HepG2 (cell line): ENCODE results near the gene EIF3L. TPM values are rescaled to one million over a fixed set of nuclear protein-coding genes. Genes with fewer than 3 reads are reported as not detected.
A peak's percentile ranks its signal among the peaks of the same experiment; 100 is the strongest.

ENCODE experiments used
- CREM ChIP-seq, 2 experiments: sonication (generic) in 1 of 2; formaldehyde crosslinking in 1 of 2; IDR thresholded peaks; 2 replicates each; pipeline versions ENCODE4 v1.4.0 to v1.6.1; 2016 to 2020; ENCODE audit warnings: antibody characterized with exemption in 1 of 2, mild to moderate bottlenecking in 1 of 2, missing genetic modification reagents in 1 of 2
- FOXP4 ChIP-seq: sonication (generic); formaldehyde crosslinking; IDR thresholded peaks from 2 replicates; pipeline ENCODE4 v1.4.0; 2020; ENCODE audit warnings: missing genetic modification reagents
- KLF11 ChIP-seq: IDR thresholded peaks from 2 replicates; pipeline ENCODE4 v1.6.1; 2016; ENCODE audit warnings: missing compliant biosample characterization
- MAF1 ChIP-seq: sonication (generic); formaldehyde crosslinking; IDR thresholded peaks from 2 replicates; pipeline ENCODE4 v1.5.0; 2020; ENCODE audit warnings: missing genetic modification reagents, borderline replicate concordance
- NCOA5 ChIP-seq: sonication (generic); formaldehyde crosslinking; IDR thresholded peaks from 2 replicates; pipeline ENCODE4 v1.4.0; 2020; ENCODE audit warnings: missing genetic modification reagents
- TFDP1 ChIP-seq: IDR thresholded peaks from 2 replicates; pipeline ENCODE4 v1.6.1; 2016; ENCODE audit warnings: missing compliant biosample characterization, missing genetic modification reagents, borderline replicate concordance
- USF2 ChIP-seq, 2 experiments: sonication (generic) in 1 of 2; formaldehyde crosslinking in 1 of 2; IDR thresholded peaks; 2 replicates each; pipeline versions ENCODE4 v1.5.1 to v1.6.1; 2011 to 2020; ENCODE audit warnings: borderline replicate concordance in 1 of 2, low read depth in 1 of 2, low read length in 1 of 2, mild to moderate bottlenecking in 1 of 2, missing genetic modification reagents in 1 of 2, moderate library complexity in 1 of 2
- ZKSCAN8 ChIP-seq: IDR thresholded peaks from 2 replicates; pipeline ENCODE4 v1.6.1; 2016; ENCODE audit warnings: borderline replicate concordance, missing genetic modification reagents, missing compliant biosample characterization
- ZNF235 ChIP-seq: sonication (generic); formaldehyde crosslinking; IDR thresholded peaks from 2 replicates; pipeline ENCODE4 v1.8.1; 2023; ENCODE audit warnings: mild to moderate bottlenecking, missing genetic modification reagents, borderline replicate concordance
- ZNF562 ChIP-seq: sonication (generic); formaldehyde crosslinking; IDR thresholded peaks from 2 replicates; pipeline ENCODE4 v1.8.0; 2022; ENCODE audit warnings: missing genetic modification reagents, borderline replicate concordance
- ZNF567 ChIP-seq: sonication (generic); formaldehyde crosslinking; IDR thresholded peaks from 2 replicates; pipeline ENCODE4 v1.8.1; 2023; ENCODE audit warnings: mild to moderate bottlenecking, missing genetic modification reagents, borderline replicate concordance
- ZNF784 ChIP-seq: sonication (generic); formaldehyde crosslinking; IDR thresholded peaks from 2 replicates; pipeline ENCODE4 v1.5.1; 2020; ENCODE audit warnings: missing genetic modification reagents, mild to moderate bottlenecking, borderline replicate concordance
- ZSCAN22 ChIP-seq: sonication (generic); formaldehyde crosslinking; IDR thresholded peaks from 2 replicates; pipeline ENCODE4 v1.4.0; 2020; ENCODE audit warnings: mild to moderate bottlenecking, missing genetic modification reagents
- polyA plus RNA-seq, 8 experiments: library from polyadenylated mRNA; depleted of rRNA in 3 of 8; stranded (reverse) in 7 of 8; unstranded in 1 of 8; fragments of >200 nt; fragmentation: Illumina TruSeq in 4 of 8; extraction: Trizol in 4 of 8; gene quantifications; 2 replicates each; pipeline versions ENCODE4 v1.2.1 to v1.2.3, GENCODE V29; 2011 to 2016; ENCODE audit warnings: low read depth in 4 of 8, missing spikeins in 1 of 8, mixed read lengths in 1 of 8; ENCODE audit not compliant: insufficient read depth in 1 of 8
- total RNA-seq, 5 experiments: library from RNA; depleted of rRNA; stranded (reverse); fragments of >200 nt; fragmentation: Illumina TruSeq; extraction: Trizol; gene quantifications; 2 replicates each; pipeline ENCODE4 v1.2.3, GENCODE V29; 2016; ENCODE audit warnings: low read depth in 1 of 5
- TF ChIP-seq, protein P1 (sequence below): sonication (generic); formaldehyde crosslinking; IDR thresholded peaks from 2 replicates; pipeline ENCODE4 v1.4.0; 2020; ENCODE audit warnings: missing genetic modification reagents
- TF ChIP-seq, protein P2 (sequence below): sonication (generic); formaldehyde crosslinking; IDR thresholded peaks from 2 replicates; pipeline ENCODE4 v1.4.0; 2020; ENCODE audit warnings: missing genetic modification reagents

EIF3L gene
- total and polyA plus RNA-seq, 2 of the 13 experiments (the other 11 are each of a cell fraction or from before 2014, with no cell fraction given): 514 to 793 TPM

GRCh38 chr22:37806409-37807333 lies 42.5 kb upstream of the EIF3L start (continued):
- TF ChIP-seq TFDP1 (CRISPR knock-in tag) (no peak), ZNF235 (CRISPR knock-in tag) (no peak), NCOA5 (CRISPR knock-in tag) (no peak), ZKSCAN8 (CRISPR knock-in tag) (no peak), MAF1 (CRISPR knock-in tag) (no peak), USF2 (IDR thresholded peaks at IDR 0.05; ENCODE audit: low read depth, low read length) (no peak), USF2 (CRISPR knock-in tag; IDR thresholded peaks at IDR 0.05; ENCODE audit: borderline replicate concordance) (no peak), ZNF784 (CRISPR knock-in tag) (no peak), FOXP4 (no peak), CREM (IDR thresholded peaks at IDR 0.05) (no peak), CREM (CRISPR knock-in tag; IDR thresholded peaks at IDR 0.05) (no peak), ZSCAN22 (CRISPR knock-in tag) (no peak), ZNF562 (CRISPR knock-in tag) (no peak), ZNF567 (CRISPR knock-in tag) (no peak), KLF11 (CRISPR knock-in tag) (no peak)
- TF ChIP-seq, protein P1, sequence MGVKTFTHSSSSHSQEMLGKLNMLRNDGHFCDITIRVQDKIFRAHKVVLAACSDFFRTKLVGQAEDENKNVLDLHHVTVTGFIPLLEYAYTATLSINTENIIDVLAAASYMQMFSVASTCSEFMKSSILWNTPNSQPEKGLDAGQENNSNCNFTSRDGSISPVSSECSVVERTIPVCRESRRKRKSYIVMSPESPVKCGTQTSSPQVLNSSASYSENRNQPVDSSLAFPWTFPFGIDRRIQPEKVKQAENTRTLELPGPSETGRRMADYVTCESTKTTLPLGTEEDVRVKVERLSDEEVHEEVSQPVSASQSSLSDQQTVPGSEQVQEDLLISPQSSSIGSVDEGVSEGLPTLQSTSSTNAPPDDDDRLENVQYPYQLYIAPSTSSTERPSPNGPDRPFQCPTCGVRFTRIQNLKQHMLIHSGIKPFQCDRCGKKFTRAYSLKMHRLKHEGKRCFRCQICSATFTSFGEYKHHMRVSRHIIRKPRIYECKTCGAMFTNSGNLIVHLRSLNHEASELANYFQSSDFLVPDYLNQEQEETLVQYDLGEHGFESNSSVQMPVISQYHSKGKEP (CRISPR knock-in tag): no peak
- TF ChIP-seq, protein P2, sequence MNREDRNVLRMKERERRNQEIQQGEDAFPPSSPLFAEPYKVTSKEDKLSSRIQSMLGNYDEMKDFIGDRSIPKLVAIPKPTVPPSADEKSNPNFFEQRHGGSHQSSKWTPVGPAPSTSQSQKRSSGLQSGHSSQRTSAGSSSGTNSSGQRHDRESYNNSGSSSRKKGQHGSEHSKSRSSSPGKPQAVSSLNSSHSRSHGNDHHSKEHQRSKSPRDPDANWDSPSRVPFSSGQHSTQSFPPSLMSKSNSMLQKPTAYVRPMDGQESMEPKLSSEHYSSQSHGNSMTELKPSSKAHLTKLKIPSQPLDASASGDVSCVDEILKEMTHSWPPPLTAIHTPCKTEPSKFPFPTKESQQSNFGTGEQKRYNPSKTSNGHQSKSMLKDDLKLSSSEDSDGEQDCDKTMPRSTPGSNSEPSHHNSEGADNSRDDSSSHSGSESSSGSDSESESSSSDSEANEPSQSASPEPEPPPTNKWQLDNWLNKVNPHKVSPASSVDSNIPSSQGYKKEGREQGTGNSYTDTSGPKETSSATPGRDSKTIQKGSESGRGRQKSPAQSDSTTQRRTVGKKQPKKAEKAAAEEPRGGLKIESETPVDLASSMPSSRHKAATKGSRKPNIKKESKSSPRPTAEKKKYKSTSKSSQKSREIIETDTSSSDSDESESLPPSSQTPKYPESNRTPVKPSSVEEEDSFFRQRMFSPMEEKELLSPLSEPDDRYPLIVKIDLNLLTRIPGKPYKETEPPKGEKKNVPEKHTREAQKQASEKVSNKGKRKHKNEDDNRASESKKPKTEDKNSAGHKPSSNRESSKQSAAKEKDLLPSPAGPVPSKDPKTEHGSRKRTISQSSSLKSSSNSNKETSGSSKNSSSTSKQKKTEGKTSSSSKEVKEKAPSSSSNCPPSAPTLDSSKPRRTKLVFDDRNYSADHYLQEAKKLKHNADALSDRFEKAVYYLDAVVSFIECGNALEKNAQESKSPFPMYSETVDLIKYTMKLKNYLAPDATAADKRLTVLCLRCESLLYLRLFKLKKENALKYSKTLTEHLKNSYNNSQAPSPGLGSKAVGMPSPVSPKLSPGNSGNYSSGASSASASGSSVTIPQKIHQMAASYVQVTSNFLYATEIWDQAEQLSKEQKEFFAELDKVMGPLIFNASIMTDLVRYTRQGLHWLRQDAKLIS: 0 out of 2 replicates have a peak, but pooled peaks have one; percentile 55
